ENCODE results near the gene MST1R. TPM values are rescaled to one million over a fixed set of nuclear protein-coding genes. Genes with fewer than 3 reads are reported as not detected.

MST1R gene
- total and polyA plus RNA-seq, 9 of the 15 experiments (the other 6 are each of a cell fraction or from before 2014, with no cell fraction given), result 1.3 to 10.0 (median 3.8) TPM

GRCh38 chr3:49839193-49839809, 64.4 kb downstream of the MST1R start (continued):
- TF ChIP-seq TOE1 (IDR thresholded peaks at IDR 0.05; ENCODE audit: borderline replicate concordance) (no peak), TOE1 (CRISPR knock-in tag; IDR thresholded peaks at IDR 0.05; ENCODE audit: borderline replicate concordance, low read depth) (no peak), KLF16 (IDR thresholded peaks at IDR 0.05) (0 out of 2 replicates have a peak, but pooled peaks have one; percentile 20), CREM (IDR thresholded peaks at IDR 0.05; ENCODE audit: low read depth) (no peak), ARID2 (IDR thresholded peaks at IDR 0.05) (0 out of 2 replicates have a peak, but pooled peaks have one; percentile 53), TFAM (CRISPR knock-in tag; conservative IDR thresholded peaks at IDR 0.05) (no peak), NBN (IDR thresholded peaks at IDR 0.05; ENCODE audit: low read depth) (no peak), CEBPB (tag; IDR thresholded peaks at IDR 0.05) (no peak), PCBP2 (IDR thresholded peaks at IDR 0.05; ENCODE audit: low read depth, low read length, poor library complexity, severe bottlenecking) (no peak), STAG1 (CRISPR knock-in tag; IDR thresholded peaks at IDR 0.05; ENCODE audit: borderline replicate concordance) (peak; percentile 51; the same call in 1 of the 2 replicates), ZFP36 (IDR thresholded peaks at IDR 0.05; ENCODE audit: low read depth, low read length, partially characterized antibody) (no peak), ZBTB26 (CRISPR knock-in tag; IDR thresholded peaks at IDR 0.05) (no peak), POLR2AphosphoS5 (IDR thresholded peaks at IDR 0.05; ENCODE audit: control insufficient read depth, insufficient read depth, low read depth, low read length) (no peak), RB1 (IDR thresholded peaks at IDR 0.05; ENCODE audit: low read depth) (no peak), TFE3 (CRISPR knock-in tag; IDR thresholded peaks at IDR 0.05) (no peak), NR2C2 (CRISPR knock-in tag; IDR thresholded peaks at IDR 0.05) (no peak), NR2C2 (tag; IDR thresholded peaks at IDR 0.05) (no peak), GTF2A2 (tag; IDR thresholded peaks at IDR 0.05) (no peak), AFF4 (CRISPR knock-in tag; IDR thresholded peaks at IDR 0.05) (no peak), HEY1 (CRISPR knock-in tag; IDR thresholded peaks at IDR 0.05; ENCODE audit: borderline replicate concordance) (no peak), SMARCA5 (IDR thresholded peaks at IDR 0.05) (no peak)
